H1 (cell line): ENCODE measurements around the gene VEGFD. TPM values are rescaled to one million over a fixed set of nuclear protein-coding genes. Genes with fewer than 3 reads are reported as not detected.

Experiments
- CTCF ChIA-PET: fragments of 300-600 bp; sonication (Branson Sonifier 250); formaldehyde crosslinking; loops from one replicate; lab custom pipeline; 2021; ENCODE audit not compliant: partially characterized antibody; lab: Charles Lee
- POLR2A ChIA-PET: fragments of 300-600 bp; sonication (Branson Sonifier 250); formaldehyde crosslinking; loops from one replicate; lab custom pipeline; 2021; ENCODE audit warnings: inconsistent platforms; ENCODE audit not compliant: partially characterized antibody; lab: Charles Lee
- DNase-seq, 2 experiments: peaks; one replicate each; pipeline versions ENCODE4 v3.0.0 to v3.0.0-alpha.2; 2010 to 2022; ENCODE audit warnings: low spot score in 2 of 2, low read depth in 1 of 2, mixed read lengths in 1 of 2
- FAIRE-seq: peaks from 2 replicates; lab custom pipeline; 2011; peaks lifted over from hg19 to GRCh38; lab: Jason Lieb, UNC
- H2AFZ ChIP-seq: 2 replicates; pipeline ENCODE4 v1.8.1; 2012; ENCODE audit warnings: low read length, inconsistent platforms
- H2AK5ac ChIP-seq: 2 replicates; pipeline ENCODE4 v1.6.1; 2013; ENCODE audit warnings: low read depth, low read length
- H2BK120ac ChIP-seq: replicated peaks from 2 replicates; pipeline ENCODE3; 2013; ENCODE audit warnings: low read depth, low read length, inconsistent platforms
- H2BK12ac ChIP-seq: 2 replicates; pipeline ENCODE4 v1.6.1; 2013; ENCODE audit warnings: low read depth, low read length
- H2BK15ac ChIP-seq: 2 replicates; pipeline ENCODE4 v1.6.1; 2013; ENCODE audit warnings: low read length
- H2BK20ac ChIP-seq: 2 replicates; pipeline ENCODE4 v1.6.1; 2013; ENCODE audit warnings: low read length
- H2BK5ac ChIP-seq: 2 replicates; pipeline ENCODE4 v1.6.1; 2013; ENCODE audit warnings: low read depth, low read length
- H3K14ac ChIP-seq: 2 replicates; pipeline ENCODE4 v1.6.1; 2013; ENCODE audit warnings: inconsistent platforms; ENCODE audit not compliant: insufficient read length
- H3K18ac ChIP-seq: 2 replicates; pipeline ENCODE4 v1.6.1; 2013; ENCODE audit warnings: low read length; ENCODE audit errors: extremely low read depth
- H3K23ac ChIP-seq: 2 replicates; pipeline ENCODE4 v1.6.1; 2013; ENCODE audit warnings: inconsistent platforms; ENCODE audit not compliant: insufficient read length
- H3K23me2 ChIP-seq: 2 replicates; pipeline ENCODE4 v1.6.1; 2013; ENCODE audit warnings: low read depth, low read length
- H3K27ac ChIP-seq: 2 replicates; pipeline ENCODE4 v1.6.1; 2011; ENCODE audit warnings: low read depth, low read length, inconsistent platforms
- H3K27me3 ChIP-seq, 4 experiments: replicated peaks in 1 of 4; 1 replicate in 1 of 4; 2 replicates in 3 of 4; pipeline versions ENCODE4 v1.6.1 to v1.8.1; 2011 to 2013; ENCODE audit warnings: low read length in 3 of 4, mild to moderate bottlenecking in 3 of 4, inconsistent platforms in 2 of 4, mixed read lengths in 2 of 4, moderate library complexity in 1 of 4; ENCODE audit not compliant: control insufficient read depth in 3 of 4, insufficient read depth in 3 of 4; ENCODE audit errors: extremely low read depth in 1 of 4
- H3K36me3 ChIP-seq, 4 experiments: 2 replicates each; pipeline versions ENCODE4 v1.6.1 to v1.8.1; 2011 to 2013; ENCODE audit warnings: mild to moderate bottlenecking in 4 of 4, low read length in 3 of 4, moderate library complexity in 2 of 4, control low read depth in 1 of 4, inconsistent platforms in 1 of 4; ENCODE audit not compliant: insufficient read depth in 4 of 4, control insufficient read depth in 2 of 4
- H3K4ac ChIP-seq: replicated peaks from 2 replicates; pipeline ENCODE3; 2013; ENCODE audit warnings: low read length, low read depth, mixed read lengths, inconsistent platforms; ENCODE audit not compliant: insufficient read length
- H3K4me1 ChIP-seq, 4 experiments: replicated peaks in 1 of 4; 1 replicate in 1 of 4; 2 replicates in 3 of 4; pipeline versions ENCODE4 v1.6.1 to v1.8.1; 2011 to 2013; ENCODE audit warnings: low read length in 3 of 4, inconsistent platforms in 2 of 4, mixed read lengths in 1 of 4; ENCODE audit not compliant: insufficient read depth in 4 of 4, control insufficient read depth in 3 of 4
- H3K4me2 ChIP-seq, 2 experiments: 2 replicates each; pipeline versions ENCODE4 v1.6.1 to v1.8.1; 2011 to 2013; ENCODE audit warnings: low read depth in 2 of 2, low read length in 2 of 2, control low read depth in 1 of 2, inconsistent platforms in 1 of 2, mild to moderate bottlenecking in 1 of 2; ENCODE audit not compliant: insufficient read depth in 1 of 2
- H3K4me3 ChIP-seq, 4 experiments: fragments of 200-600, 300-600 bp in 1 of 4; sonication (generic), shearing (Covaris generic), sonication (Bioruptor Twin) in 1 of 4; 2 replicates each; pipeline versions ENCODE4 v1.5.1 to v1.8.1; 2011 to 2016; ENCODE audit warnings: low read length in 4 of 4, low read depth in 3 of 4, control low read depth in 2 of 4, inconsistent platforms in 2 of 4, mild to moderate bottlenecking in 2 of 4, mixed read lengths in 1 of 4, moderate library complexity in 1 of 4; ENCODE audit not compliant: insufficient read depth in 2 of 4; ENCODE audit errors: extremely low read depth in 1 of 4
- H3K56ac ChIP-seq: replicated peaks from 2 replicates; pipeline ENCODE3; 2013; ENCODE audit warnings: low read depth, mild to moderate bottlenecking, mixed read lengths, low read length, inconsistent platforms; ENCODE audit not compliant: insufficient read length
- H3K79me1 ChIP-seq: 2 replicates; pipeline ENCODE4 v1.6.1; 2013; ENCODE audit warnings: low read depth, low read length, control low read depth
- H3K79me2 ChIP-seq, 2 experiments: 2 replicates each; pipeline versions ENCODE4 v1.6.1 to v1.8.1; 2012 to 2013; ENCODE audit warnings: low read length in 2 of 2, mild to moderate bottlenecking in 2 of 2, inconsistent platforms in 1 of 2; ENCODE audit not compliant: insufficient read depth in 2 of 2, control insufficient read depth in 1 of 2
- H3K9ac ChIP-seq, 4 experiments: replicated peaks in 1 of 4; 1 replicate in 1 of 4; 2 replicates in 3 of 4; pipeline versions ENCODE4 v1.6.1 to v1.8.1; 2011 to 2013; ENCODE audit warnings: low read depth in 3 of 4, low read length in 3 of 4, control low read depth in 2 of 4, mild to moderate bottlenecking in 2 of 4, moderate library complexity in 2 of 4, inconsistent platforms in 1 of 4; ENCODE audit errors: extremely low read depth in 1 of 4
- H3K9me3 ChIP-seq, 2 experiments: 2 replicates each; pipeline versions ENCODE4 v1.6.1 to v1.8.1; 2012 to 2013; ENCODE audit warnings: mild to moderate bottlenecking in 2 of 2, moderate library complexity in 2 of 2, control low read depth in 1 of 2, inconsistent platforms in 1 of 2, low read depth in 1 of 2, low read length in 1 of 2, mixed read lengths in 1 of 2; ENCODE audit not compliant: insufficient read depth in 2 of 2
- H4K20me1 ChIP-seq, 2 experiments: replicated peaks in 1 of 2; 2 replicates each; pipeline versions ENCODE3 to v1.8.1; 2011 to 2013; ENCODE audit warnings: inconsistent platforms in 2 of 2, low read length in 2 of 2, mild to moderate bottlenecking in 1 of 2; ENCODE audit not compliant: insufficient read depth in 2 of 2, control insufficient read depth in 1 of 2
- H4K5ac ChIP-seq: 2 replicates; pipeline ENCODE4 v1.6.1; 2013; ENCODE audit warnings: low read length, low read depth, mixed read lengths, inconsistent platforms; ENCODE audit not compliant: insufficient read length
- H4K8ac ChIP-seq: 2 replicates; pipeline ENCODE4 v1.8.0; 2013; ENCODE audit warnings: mild to moderate bottlenecking, moderate library complexity, low read length, inconsistent platforms; ENCODE audit not compliant: insufficient read depth; ENCODE audit errors: extremely low read depth
- H4K91ac ChIP-seq: replicated peaks from 2 replicates; pipeline ENCODE3; 2013; ENCODE audit warnings: low read length, mixed read lengths, inconsistent platforms; ENCODE audit not compliant: insufficient read length
- KDM4A ChIP-seq: IDR thresholded peaks from one replicate; pipeline ENCODE4 v1.7.1; 2012; ENCODE audit warnings: low read depth, mild to moderate bottlenecking, moderate library complexity, low read length, inconsistent platforms; ENCODE audit not compliant: severe bottlenecking
- PHF8 ChIP-seq: fragments of 200-600 bp; sonication (generic); conservative IDR thresholded peaks from 2 replicates; pipeline ENCODE4 v1.7.1; 2012; ENCODE audit warnings: low read depth, mild to moderate bottlenecking, inconsistent platforms, low read length, moderate library complexity
- POU5F1 ChIP-seq: IDR thresholded peaks from 2 replicates; pipeline ENCODE4 v1.6.1; 2011; ENCODE audit warnings: low read depth, mild to moderate bottlenecking, low read length, moderate library complexity
- TAF1 ChIP-seq: IDR thresholded peaks from 2 replicates; pipeline ENCODE4 v1.6.1; 2011; ENCODE audit warnings: mild to moderate bottlenecking, low read depth, low read length
- TBP ChIP-seq: IDR thresholded peaks from 2 replicates; pipeline ENCODE4 v1.6.1; 2011; ENCODE audit warnings: low read depth, low read length, improper control_type of control experiment
- WGBS, 2 experiments: shearing (Covaris generic) in 1 of 2; methylation state at CpG; one replicate each; pipeline versions ENCODE4 v1.1.6 to v1.1.7; 2013 to 2015; ENCODE audit warnings: low lambda C conversion rate in 2 of 2, mixed read lengths in 2 of 2, inconsistent platforms in 1 of 2, low coverage in 1 of 2, missing lambda C conversion rate in 1 of 2; ENCODE audit not compliant: insufficient replicate concordance in 2 of 2, insufficient coverage in 1 of 2, insufficient read length in 1 of 2; ENCODE audit errors: extremely low coverage in 1 of 2, missing lambda C conversion rate in 1 of 2; 5-methylcytosine and 5-hydroxymethylcytosine counted together
- polyA plus RNA-seq, 7 experiments: library from polyadenylated mRNA; depleted of rRNA in 3 of 7; stranded (reverse) in 5 of 7; unstranded in 2 of 7; fragments of >200 nt in 5 of 7; fragments of 200-250 nt in 2 of 7; gene quantifications; 1 replicate in 5 of 7; 2 replicates in 1 of 7; 4 replicates in 1 of 7; pipeline versions ENCODE4 v1.2.1 to v1.2.3, GENCODE V29; 2011 to 2013; ENCODE audit warnings: missing spikeins in 2 of 7, mixed read lengths in 2 of 7
- total RNA-seq: library from RNA; stranded (reverse); fragmentation: NEBNext Ultra II Directional; extraction: Animal tissue kit (Norgen Biotek cat#: 25700); gene quantifications from 2 replicates; pipeline ENCODE4 v1.2.1, GENCODE V29; 2021

The VEGFD gene
- total and polyA plus RNA-seq, 2 of the 8 experiments (the other 6 are each of a cell fraction or from before 2014, with no cell fraction given): 0.06 TPM; not detected in 1

DNA sequence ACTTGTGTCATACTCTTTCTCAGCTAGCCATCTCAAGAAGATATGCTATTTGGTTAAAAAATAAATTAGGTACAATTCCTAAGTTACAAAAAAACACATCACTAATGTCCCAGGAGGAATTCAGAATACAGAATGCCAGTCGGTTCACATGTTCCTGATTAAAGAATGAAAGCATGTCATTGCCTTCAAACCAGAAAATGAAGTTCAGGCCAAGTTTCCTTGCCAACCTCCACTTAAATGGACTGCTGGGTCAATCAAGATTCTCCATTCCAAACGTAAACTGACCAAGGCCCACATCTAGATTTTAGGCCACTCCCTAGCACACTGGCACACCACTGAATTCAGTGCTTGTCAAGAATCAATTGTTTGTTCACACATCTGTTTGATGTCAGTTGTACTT is 55.4 kb downstream of the VEGFD start:
- Histone ChIP-seq H3K23me2 (no peaks in the 10 kb centered on the region), H3K56ac (no peak overlapping the region), H2BK120ac (no peak overlapping the region), H3K4ac (no peak overlapping the region), H3K4me2 (no peak overlapping the region), H3K79me1 (no peaks in the 10 kb centered on the region), H3K4me1 (no peaks in the 10 kb centered on the region), H2BK12ac (no peak overlapping the region), H2BK15ac (no peak overlapping the region), H3K27me3 (no peaks in the 10 kb centered on the region), H2BK20ac (no peak overlapping the region), H2BK5ac (no peak overlapping the region), H4K91ac (no peak overlapping the region), H3K4me3 (no peak overlapping the region), H3K9ac (no peak overlapping the region), H3K9me3 (no peaks in the 10 kb centered on the region), H3K18ac (no peak overlapping the region), H4K5ac (no peak overlapping the region), H2AK5ac (no peak overlapping the region), H3K79me2 (no peaks in the 10 kb centered on the region; a peak in 1 of 4 replicates), H2AFZ (no peak overlapping the region), H3K36me3 (peaks cover 0 to 16% (median 5%) of the 10 kb centered on the region in 4 experiments; a peak in 6 of 8 replicates), H4K20me1 (no peaks in the 10 kb centered on the region), H3K14ac (no peak overlapping the region), H3K27ac (no peak overlapping the region), H4K8ac (no peak overlapping the region), H3K23ac (no peak overlapping the region)
- ChIA-PET POLR2A (no interaction called here), CTCF (no interaction called here)
- DNase-seq (no peak), FAIRE-seq (no peak)
- 88% methylated on average over 2 of the region's 2 CpGs; no CpG with 5 or more reads in 1 of the 2 experiments for WGBS, 2 experiments
- TF ChIP-seq POU5F1 (no peak), PHF8 (no peak), TAF1 (no peak), TBP (no peak), KDM4A (no peak)
